ENCODE data around the gene SOX2.

GRCh38 chr3:181730316-181730715 lies 18.6 kb downstream of the SOX2 start:
- no peak for TF ChIP-seq EZH2phosphoT487 (IDR thresholded peaks at IDR 0.05; ENCODE audit: borderline replicate concordance)
- no peak for TF ChIP-seq CTCF (conservative IDR thresholded peaks at IDR 0.05; ENCODE audit: low read length)

Data from Loucy (cell line).